Keratinocyte (primary cell): ENCODE data around the gene UMODL1. TPM values are rescaled to one million over a fixed set of nuclear protein-coding genes. Genes with fewer than 3 reads are reported as not detected.
A peak's percentile ranks its signal among the peaks of the same experiment; 100 is the strongest.

Experiments used
- DNase-seq: peaks from one replicate; pipeline ENCODE4 v3.0.0-alpha.2; 2011; ENCODE audit warnings: low read depth, missing footprints, low spot score
- FAIRE-seq: peaks from 2 replicates; lab custom pipeline; 2011; peaks lifted over from hg19 to GRCh38; lab: Jason Lieb, UNC
- H2AFZ ChIP-seq: 2 replicates; pipeline ENCODE4 v1.6.0; 2012; ENCODE audit warnings: low read length, control low read depth, inconsistent platforms; ENCODE audit not compliant: control insufficient read depth
- H3K27ac ChIP-seq: 2 replicates; pipeline ENCODE4 v1.5.1; 2011; ENCODE audit warnings: low read length; ENCODE audit not compliant: control insufficient read depth, insufficient read depth
- H3K27me3 ChIP-seq: 3 replicates; pipeline ENCODE4 v1.6.0; 2011; ENCODE audit warnings: low read length; ENCODE audit not compliant: control insufficient read depth, insufficient read depth; ENCODE audit errors: extremely low read depth
- H3K36me3 ChIP-seq, 2 experiments: 2 replicates in 1 of 2; 3 replicates in 1 of 2; pipeline ENCODE4 v1.5.1; 2011; ENCODE audit warnings: low read length in 2 of 2, mild to moderate bottlenecking in 1 of 2; ENCODE audit not compliant: control insufficient read depth in 2 of 2, insufficient read depth in 2 of 2; ENCODE audit errors: extremely low read depth in 1 of 2
- H3K4me1 ChIP-seq: 3 replicates; pipeline ENCODE4 v1.5.1; 2011; ENCODE audit warnings: low read length; ENCODE audit not compliant: control insufficient read depth, insufficient read depth; ENCODE audit errors: extremely low read depth
- H3K4me2 ChIP-seq: 3 replicates; pipeline ENCODE4 v1.6.0; 2011; ENCODE audit warnings: low read depth, low read length; ENCODE audit not compliant: control insufficient read depth, insufficient read depth; ENCODE audit errors: extremely low read depth
- H3K4me3 ChIP-seq, 3 experiments: fragments of 200-600 bp in 1 of 3; sonication (generic) in 1 of 3; 2 replicates in 2 of 3; 3 replicates in 1 of 3; pipeline ENCODE4 v1.5.1; 2011 to 2016; ENCODE audit warnings: low read length in 3 of 3, mild to moderate bottlenecking in 3 of 3, control low read depth in 2 of 3, inconsistent platforms in 1 of 3, low read depth in 1 of 3, mixed read lengths in 1 of 3, mixed run types in 1 of 3, moderate library complexity in 1 of 3; ENCODE audit not compliant: control insufficient read depth in 2 of 3, insufficient read depth in 2 of 3; ENCODE audit errors: extremely low read depth in 1 of 3
- H3K79me2 ChIP-seq: 2 replicates; pipeline ENCODE4 v1.6.0; 2012; ENCODE audit warnings: low read length; ENCODE audit not compliant: control insufficient read depth, insufficient read depth
- H3K9ac ChIP-seq: 3 replicates; pipeline ENCODE4 v1.6.0; 2011; ENCODE audit warnings: low read length; ENCODE audit not compliant: control insufficient read depth, insufficient read depth; ENCODE audit errors: extremely low read depth
- H3K9me1 ChIP-seq: 3 replicates; pipeline ENCODE4 v1.6.0; 2011; ENCODE audit warnings: low read length; ENCODE audit not compliant: control insufficient read depth, insufficient read depth; ENCODE audit errors: extremely low read depth
- H3K9me3 ChIP-seq: 2 replicates; pipeline ENCODE4 v1.5.1; 2012; ENCODE audit warnings: low read depth, low read length; ENCODE audit not compliant: control insufficient read depth
- H4K20me1 ChIP-seq: 3 replicates; pipeline ENCODE4 v1.6.0; 2011; ENCODE audit warnings: low read length; ENCODE audit not compliant: control insufficient read depth, insufficient read depth; ENCODE audit errors: extremely low read depth
- EZH2 ChIP-seq: IDR thresholded peaks from one replicate; pipeline ENCODE4 v1.6.1; 2012; ENCODE audit warnings: inconsistent platforms, mild to moderate bottlenecking, low read length, moderate library complexity
- dilution Hi-C: fragments of 300-500 bp; cut with MboI; formaldehyde crosslinking; loops from one replicate; pipeline ENCODE4 v1.7.0; 2020; ENCODE audit warnings: low sequenced_read_pairs; ENCODE audit not compliant: extremely low pct_ligation_motif_present
- polyA plus RNA-seq, 5 experiments: library from polyadenylated mRNA; depleted of rRNA in 3 of 5; stranded (reverse) in 3 of 5; stranded (forward) in 1 of 5; unstranded in 1 of 5; fragments of >200 nt; gene quantifications; 1 replicate in 1 of 5; 2 replicates in 3 of 5; 3 replicates in 1 of 5; pipeline versions ENCODE4 v1.2.1 to v1.2.3, GENCODE V29; 2011 to 2012; ENCODE audit warnings: missing spikeins in 2 of 5, low read depth in 1 of 5, low replicate concordance in 1 of 5
- TF ChIP-seq, protein P1 (sequence below), 3 experiments: IDR thresholded peaks in 1 of 3; conservative IDR thresholded peaks in 1 of 3; optimal IDR thresholded peaks in 1 of 3; 2 replicates in 2 of 3; 3 replicates in 1 of 3; pipeline versions ENCODE3 to v1.5.1; 2011; ENCODE audit warnings: low read length in 3 of 3, mild to moderate bottlenecking in 3 of 3, moderate library complexity in 2 of 3, control low read depth in 1 of 3, inconsistent platforms in 1 of 3; ENCODE audit not compliant: insufficient read depth in 2 of 3; ENCODE audit errors: extremely low read depth in 1 of 3

The UMODL1 gene
- polyA plus RNA-seq, 1 donor (not counting 4 experiments of a cell fraction or from before 2014, with no cell fraction given), result 0.03 TPM

DNA sequence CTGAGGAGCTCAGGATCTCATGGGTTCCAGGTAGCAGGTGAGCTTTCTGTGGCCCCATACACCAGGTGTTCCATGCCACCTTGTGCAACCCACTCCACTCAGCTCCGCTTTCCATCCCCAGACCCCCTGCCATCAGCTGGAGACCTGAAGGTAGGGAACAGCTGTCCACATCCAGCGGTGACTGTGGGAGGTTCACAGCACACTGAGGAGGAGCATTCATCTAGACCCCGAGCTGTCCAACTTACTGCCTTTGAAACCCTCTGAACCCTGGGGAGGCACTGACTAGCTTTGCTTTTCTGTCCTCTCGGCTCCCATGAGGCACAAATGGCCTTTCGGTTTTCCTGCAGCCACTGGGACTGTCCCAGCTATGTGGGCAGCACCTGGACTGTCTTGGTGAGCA is 119.9 kb downstream of the UMODL1 start:
- Histone ChIP-seq H3K4me2 (no peak overlapping the region), H2AFZ (no peak overlapping the region), H3K4me1 (peaks cover 16% of the 10 kb centered on the region), H3K4me3 (no peak overlapping the region), H3K79me2 (no peaks in the 10 kb centered on the region), H3K9me1 (no peaks in the 10 kb centered on the region), H3K9me3 (no peaks in the 10 kb centered on the region), H3K27ac (no peak overlapping the region), H4K20me1 (no peaks in the 10 kb centered on the region), H3K9ac (no peak overlapping the region), H3K27me3 (no peaks in the 10 kb centered on the region), H3K36me3 (no peaks in the 10 kb centered on the region)
- FAIRE-seq (no peak), DNase-seq (no peak)
- dilution Hi-C loops, result no loop called here
- no peak for TF ChIP-seq EZH2
- TF ChIP-seq, protein P1, sequence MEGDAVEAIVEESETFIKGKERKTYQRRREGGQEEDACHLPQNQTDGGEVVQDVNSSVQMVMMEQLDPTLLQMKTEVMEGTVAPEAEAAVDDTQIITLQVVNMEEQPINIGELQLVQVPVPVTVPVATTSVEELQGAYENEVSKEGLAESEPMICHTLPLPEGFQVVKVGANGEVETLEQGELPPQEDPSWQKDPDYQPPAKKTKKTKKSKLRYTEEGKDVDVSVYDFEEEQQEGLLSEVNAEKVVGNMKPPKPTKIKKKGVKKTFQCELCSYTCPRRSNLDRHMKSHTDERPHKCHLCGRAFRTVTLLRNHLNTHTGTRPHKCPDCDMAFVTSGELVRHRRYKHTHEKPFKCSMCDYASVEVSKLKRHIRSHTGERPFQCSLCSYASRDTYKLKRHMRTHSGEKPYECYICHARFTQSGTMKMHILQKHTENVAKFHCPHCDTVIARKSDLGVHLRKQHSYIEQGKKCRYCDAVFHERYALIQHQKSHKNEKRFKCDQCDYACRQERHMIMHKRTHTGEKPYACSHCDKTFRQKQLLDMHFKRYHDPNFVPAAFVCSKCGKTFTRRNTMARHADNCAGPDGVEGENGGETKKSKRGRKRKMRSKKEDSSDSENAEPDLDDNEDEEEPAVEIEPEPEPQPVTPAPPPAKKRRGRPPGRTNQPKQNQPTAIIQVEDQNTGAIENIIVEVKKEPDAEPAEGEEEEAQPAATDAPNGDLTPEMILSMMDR (optimal IDR thresholded peaks at IDR 0.05 in 1 of 3, IDR thresholded peaks at IDR 0.05 in 1 of 3, conservative IDR thresholded peaks at IDR 0.05 in 1 of 3; ENCODE audit: extremely low read depth in 1 of 3, insufficient read depth in 2 of 3, low read length in 3 of 3), result no peak

DNA sequence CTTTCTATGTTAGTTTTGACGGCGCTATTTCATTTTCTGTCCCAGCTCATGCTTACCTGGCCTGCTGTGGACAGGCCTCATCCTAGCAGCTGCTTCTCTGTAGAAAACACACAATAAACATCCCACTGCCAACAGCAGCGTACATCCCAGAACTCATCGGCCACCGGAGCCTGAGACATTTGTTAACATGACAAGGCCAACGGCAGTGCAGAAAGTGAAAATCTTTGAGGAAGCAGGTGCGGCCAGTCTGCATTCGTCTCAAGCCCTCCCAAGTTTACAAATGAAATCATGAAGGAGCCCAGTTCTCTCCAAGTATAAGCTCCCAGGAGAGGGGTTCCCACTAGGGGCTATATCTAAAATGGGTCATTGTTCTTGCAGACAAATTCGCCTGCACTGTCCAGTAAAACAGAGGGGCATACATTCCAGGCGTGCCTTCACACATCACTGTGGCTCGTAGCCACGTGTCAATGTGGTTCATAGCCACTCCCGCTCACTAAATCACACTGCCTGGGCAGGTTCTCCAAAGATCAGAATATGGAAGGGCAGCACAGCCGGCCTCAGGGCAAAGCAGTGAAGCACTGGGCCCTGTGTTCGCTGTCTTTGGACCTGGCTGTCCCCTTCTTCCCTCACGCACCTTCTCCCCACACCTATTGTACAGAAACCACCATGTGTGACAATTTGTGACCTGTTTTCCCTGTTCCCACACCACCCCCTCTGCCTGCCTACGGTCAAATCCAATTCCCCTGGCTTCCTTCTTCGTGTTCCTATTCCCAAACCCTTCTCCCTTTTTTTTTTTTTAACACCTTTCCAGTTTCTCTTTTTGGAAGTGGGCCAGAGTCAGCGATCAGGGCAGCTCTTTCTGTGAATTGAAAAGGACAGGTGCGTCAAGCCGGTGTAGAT is 120.8 kb downstream of the UMODL1 start:
- dilution Hi-C loops, result no loop called here
- FAIRE-seq (peak; percentile 59), DNase-seq (peak; percentile 25)
- Histone ChIP-seq H3K9ac (no peak overlapping the region), H4K20me1 (no peaks in the 10 kb centered on the region), H3K27ac (no peak overlapping the region), H3K4me3 (no peak overlapping the region), H2AFZ (peak overlapping the region; percentile 83), H3K9me1 (no peaks in the 10 kb centered on the region), H3K4me2 (peak overlapping the region; percentile 30), H3K27me3 (no peaks in the 10 kb centered on the region), H3K36me3 (no peaks in the 10 kb centered on the region), H3K9me3 (no peaks in the 10 kb centered on the region), H3K4me1 (peaks cover 16% of the 10 kb centered on the region), H3K79me2 (no peaks in the 10 kb centered on the region)
- TF ChIP-seq EZH2, result no peak
- TF ChIP-seq, protein P1 (optimal IDR thresholded peaks at IDR 0.05 in 1 of 3, IDR thresholded peaks at IDR 0.05 in 1 of 3, conservative IDR thresholded peaks at IDR 0.05 in 1 of 3; ENCODE audit: extremely low read depth in 1 of 3, insufficient read depth in 2 of 3, low read length in 3 of 3), result no peak

Other genes starting within 250 kb of the UMODL1 start
- gene PRDM15, start 192.0 kb upstream of the UMODL1 start, polyA plus RNA-seq, result 5.2 to 8.5 TPM (median 5.6 TPM) in 3 replicates
- gene C2CD2, start 117.3 kb upstream of the UMODL1 start, polyA plus RNA-seq, result 31.9 to 53.3 TPM (median 39.9 TPM) in 3 replicates
- gene ZBTB21, start 61.0 kb upstream of the UMODL1 start, polyA plus RNA-seq, result 9.5 to 12.2 TPM (median 10.3 TPM) in 3 replicates
- gene ABCG1, start 147.8 kb downstream of the UMODL1 start, polyA plus RNA-seq, result 3.3 to 3.6 TPM (median 3.5 TPM) in 3 replicates
- not detected in 3 replicates for gene TFF3, start 244.1 kb downstream of the UMODL1 start, polyA plus RNA-seq